Right atrium auricular region (tissue), 2 donors: ENCODE measurements around the gene PMM2. TPM values are rescaled to one million over a fixed set of nuclear protein-coding genes. Genes with fewer than 3 reads are reported as not detected.

Experiments
- DNase-seq: peaks from one replicate; pipeline ENCODE4 v3.0.0-alpha.2; 2019; ENCODE audit warnings: low spot score
- H3K27ac ChIP-seq, 2 donors: fragments of 200-600 bp; sonication (generic); 1 replicate in 1 of 2; 2 replicates in 1 of 2; pipeline ENCODE4 v1.5.1; 2016 to 2019
- H3K27me3 ChIP-seq, 2 donors: fragments of 200-600 bp; sonication (generic); one replicate each; pipeline versions ENCODE4 v1.5.1 to v1.6.0; 2017 to 2019
- H3K36me3 ChIP-seq: fragments of 200-600 bp; sonication (generic); one replicate; pipeline ENCODE4 v1.5.1; 2016
- H3K4me1 ChIP-seq, 2 donors: fragments of 200-600 bp; sonication (generic); one replicate each; pipeline versions ENCODE4 v1.5.1 to v1.6.0; 2017 to 2019
- H3K4me3 ChIP-seq, 2 donors: fragments of 200-600 bp; sonication (generic); 1 replicate in 1 of 2; 2 replicates in 1 of 2; pipeline ENCODE4 v1.5.1; 2017 to 2019; ENCODE audit warnings: mild to moderate bottlenecking in 1 of 2, moderate library complexity in 1 of 2
- H3K9me3 ChIP-seq, 2 donors: fragments of 200-600 bp; sonication (generic); one replicate each; pipeline ENCODE4 v1.5.1; 2019
- total RNA-seq, 2 donors: library from RNA; depleted of rRNA; stranded (reverse); fragments of >200 nt; gene quantifications; one replicate each; pipeline ENCODE4 v1.1.0, GENCODE V29; 2016
- TF ChIP-seq, protein P1 (sequence below), 2 donors: fragments of 200-600 bp; sonication (generic); IDR thresholded peaks; one replicate each; pipeline ENCODE4 v1.5.1; 2019; ENCODE audit warnings: antibody characterized with exemption in 2 of 2

PMM2 gene
- total RNA-seq, 2 donors from 2014 or later = 14.5 to 20.5 TPM

DNA sequence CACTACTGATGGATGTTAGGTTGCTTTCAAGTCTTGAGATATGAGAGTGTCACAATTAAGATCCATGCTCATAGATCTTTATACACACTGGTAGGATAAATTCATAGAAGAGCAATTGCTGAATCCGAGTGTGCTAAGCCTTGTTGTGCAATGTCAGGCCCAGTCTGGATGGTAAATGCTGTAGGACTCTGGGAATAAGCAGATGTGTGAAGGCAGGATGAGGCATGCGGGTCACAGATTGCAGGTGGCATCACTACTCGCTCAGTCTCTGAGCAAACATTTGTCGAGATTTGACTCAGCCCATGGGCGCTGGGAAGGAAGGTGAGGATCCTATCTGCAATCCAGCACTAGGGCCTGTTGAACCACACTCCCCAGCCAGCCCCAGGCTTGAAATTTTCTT is 40.9 kb upstream of the PMM2 start:
- no peak overlapping the region for H3K27ac ChIP-seq
- DNase-seq = no peak
- TF ChIP-seq, protein P1, sequence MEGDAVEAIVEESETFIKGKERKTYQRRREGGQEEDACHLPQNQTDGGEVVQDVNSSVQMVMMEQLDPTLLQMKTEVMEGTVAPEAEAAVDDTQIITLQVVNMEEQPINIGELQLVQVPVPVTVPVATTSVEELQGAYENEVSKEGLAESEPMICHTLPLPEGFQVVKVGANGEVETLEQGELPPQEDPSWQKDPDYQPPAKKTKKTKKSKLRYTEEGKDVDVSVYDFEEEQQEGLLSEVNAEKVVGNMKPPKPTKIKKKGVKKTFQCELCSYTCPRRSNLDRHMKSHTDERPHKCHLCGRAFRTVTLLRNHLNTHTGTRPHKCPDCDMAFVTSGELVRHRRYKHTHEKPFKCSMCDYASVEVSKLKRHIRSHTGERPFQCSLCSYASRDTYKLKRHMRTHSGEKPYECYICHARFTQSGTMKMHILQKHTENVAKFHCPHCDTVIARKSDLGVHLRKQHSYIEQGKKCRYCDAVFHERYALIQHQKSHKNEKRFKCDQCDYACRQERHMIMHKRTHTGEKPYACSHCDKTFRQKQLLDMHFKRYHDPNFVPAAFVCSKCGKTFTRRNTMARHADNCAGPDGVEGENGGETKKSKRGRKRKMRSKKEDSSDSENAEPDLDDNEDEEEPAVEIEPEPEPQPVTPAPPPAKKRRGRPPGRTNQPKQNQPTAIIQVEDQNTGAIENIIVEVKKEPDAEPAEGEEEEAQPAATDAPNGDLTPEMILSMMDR (IDR thresholded peaks at IDR 0.05) = no peak
- H3K4me3 ChIP-seq = no peak overlapping the region
- no peaks in the 10 kb centered on the region for H3K9me3 ChIP-seq
- peaks cover 0 to 8% of the 10 kb centered on the region in 2 donors for H3K4me1 ChIP-seq
- H3K36me3 ChIP-seq = no peaks in the 10 kb centered on the region
- no peaks in the 10 kb centered on the region for H3K27me3 ChIP-seq

DNA sequence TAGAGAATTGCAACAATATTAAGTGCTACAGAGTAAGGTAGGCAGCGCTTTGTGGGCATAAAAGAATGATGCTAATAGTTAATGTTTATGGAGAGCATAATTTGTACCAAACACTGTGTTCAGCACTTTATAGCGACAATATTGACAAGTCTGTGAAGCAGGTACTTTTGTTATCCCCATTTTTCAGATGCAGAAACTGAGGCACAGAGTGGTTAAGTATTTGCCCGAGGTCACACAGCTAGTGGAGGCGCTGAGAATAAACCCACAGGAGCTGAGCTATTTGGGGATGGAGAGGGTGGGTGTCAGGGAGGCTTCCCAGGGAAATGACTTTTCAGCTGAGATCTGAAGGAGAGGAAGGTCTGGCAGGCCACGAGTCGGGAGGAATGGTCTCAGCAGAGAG is 39.6 kb upstream of the PMM2 start:
- TF ChIP-seq, protein P1 (IDR thresholded peaks at IDR 0.05) = no peak
- no peak for DNase-seq
- Histone ChIP-seq H3K36me3 (no peaks in the 10 kb centered on the region), H3K27me3 (no peaks in the 10 kb centered on the region), H3K27ac (no peak overlapping the region), H3K4me1 (no peaks in the 10 kb centered on the region), H3K9me3 (no peaks in the 10 kb centered on the region), H3K4me3 (no peak overlapping the region)

DNA sequence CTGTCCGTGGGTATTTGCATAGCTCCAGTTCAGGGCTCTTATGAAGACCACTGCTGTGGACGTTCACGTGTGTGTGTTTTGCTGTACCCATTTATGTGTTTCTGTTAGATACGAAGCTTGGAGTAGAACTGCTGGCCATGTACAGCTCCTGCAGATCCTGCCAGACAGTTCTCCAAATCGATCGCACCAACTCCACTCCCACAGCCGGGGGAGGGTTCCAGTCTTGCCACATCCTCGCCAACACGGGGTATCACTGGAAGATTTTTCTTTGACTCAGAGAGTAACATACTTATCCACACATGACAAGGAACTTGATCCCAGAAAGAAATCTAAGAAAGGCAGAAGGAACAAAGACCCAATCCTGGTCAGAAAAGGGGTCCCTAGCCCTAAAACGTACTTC is 37.6 kb upstream of the PMM2 start:
- no peaks in the 10 kb centered on the region for H3K27me3 ChIP-seq
- H3K36me3 ChIP-seq = no peaks in the 10 kb centered on the region
- TF ChIP-seq, protein P1 (IDR thresholded peaks at IDR 0.05) = no peak
- no peak overlapping the region for H3K4me3 ChIP-seq
- H3K4me1 ChIP-seq = no peaks in the 10 kb centered on the region
- DNase-seq = no peak
- no peaks in the 10 kb centered on the region for H3K9me3 ChIP-seq
- H3K27ac ChIP-seq = no peak overlapping the region

DNA sequence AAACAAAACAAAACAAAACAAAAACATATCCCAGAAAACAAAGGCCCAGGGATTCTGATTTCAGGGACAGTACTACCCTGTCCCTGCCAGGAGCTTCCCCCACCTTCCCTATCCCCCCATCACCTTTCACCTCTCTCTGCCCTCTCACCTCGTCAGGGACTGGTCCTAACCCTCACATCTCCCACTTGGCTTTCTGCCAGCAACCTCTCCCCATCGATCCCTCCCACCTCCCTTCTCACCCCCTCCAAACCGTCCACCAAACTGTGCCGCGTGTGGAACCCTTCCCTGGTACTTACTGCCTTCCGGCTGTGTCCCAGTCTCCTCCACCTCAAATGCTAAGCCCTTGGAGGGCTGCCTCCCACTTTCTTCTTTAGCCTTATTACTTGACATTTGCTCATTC is 36.6 kb upstream of the PMM2 start:
- Histone ChIP-seq H3K9me3 (no peaks in the 10 kb centered on the region), H3K27ac (no peak overlapping the region), H3K27me3 (no peaks in the 10 kb centered on the region), H3K4me1 (no peaks in the 10 kb centered on the region), H3K36me3 (no peaks in the 10 kb centered on the region), H3K4me3 (no peak overlapping the region)
- no peak for DNase-seq
- TF ChIP-seq, protein P1 (IDR thresholded peaks at IDR 0.05) = no peak

DNA sequence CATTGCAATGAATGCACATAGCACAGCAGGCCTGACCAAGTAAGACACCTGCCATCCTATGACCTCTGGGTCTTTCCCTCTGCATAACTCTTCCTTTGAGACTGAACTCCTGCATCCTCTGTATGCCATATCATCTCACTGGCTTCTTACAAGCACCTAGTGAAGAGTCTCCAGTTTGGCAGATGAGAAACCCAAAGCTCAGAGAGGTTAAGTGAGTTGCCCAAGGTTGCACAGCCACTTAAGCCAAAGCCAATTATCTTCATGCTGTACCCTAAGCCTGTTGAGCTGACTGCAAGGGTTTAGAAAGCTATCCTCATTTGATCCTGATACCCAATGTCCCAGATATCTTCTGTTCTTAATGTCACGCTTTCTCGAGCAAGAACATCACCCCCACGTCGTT is 35.4 kb upstream of the PMM2 start:
- Histone ChIP-seq H3K4me3 (no peak overlapping the region), H3K36me3 (no peaks in the 10 kb centered on the region), H3K9me3 (no peaks in the 10 kb centered on the region), H3K27me3 (no peaks in the 10 kb centered on the region), H3K27ac (no peak overlapping the region), H3K4me1 (no peaks in the 10 kb centered on the region)
- no peak for DNase-seq
- TF ChIP-seq, protein P1 (IDR thresholded peaks at IDR 0.05) = no peak

DNA sequence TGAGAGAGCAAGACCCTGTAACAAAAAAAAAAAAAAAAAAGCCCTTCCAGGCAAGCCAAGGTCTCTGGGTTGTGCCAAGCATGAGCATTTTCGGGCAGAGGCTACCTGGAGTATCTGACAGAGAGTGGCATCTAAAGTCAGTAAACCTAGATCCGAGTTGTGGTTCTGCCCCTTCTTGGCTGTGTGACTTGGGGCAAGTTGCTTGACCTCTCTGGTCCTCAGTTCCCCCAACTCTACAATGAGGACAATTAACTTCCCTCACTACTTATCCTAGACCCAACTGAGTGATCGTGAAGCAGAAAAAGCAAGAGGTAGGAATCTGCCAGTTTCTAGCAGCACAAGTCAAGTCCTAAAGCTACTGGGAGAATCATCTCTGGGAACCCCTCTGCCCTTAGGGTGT is 34.6 kb upstream of the PMM2 start:
- Histone ChIP-seq H3K27ac (no peak overlapping the region), H3K9me3 (no peaks in the 10 kb centered on the region), H3K36me3 (no peaks in the 10 kb centered on the region), H3K4me3 (no peak overlapping the region), H3K4me1 (no peaks in the 10 kb centered on the region), H3K27me3 (no peaks in the 10 kb centered on the region)
- no peak for DNase-seq
- TF ChIP-seq, protein P1 (IDR thresholded peaks at IDR 0.05) = no peak
